Liver (tissue), 9 donors: Measurements from ENCODE around the gene OMA1. TPM values are rescaled to one million over a fixed set of nuclear protein-coding genes. Genes with fewer than 3 reads are reported as not detected.

Experiments
- DNase-seq: peaks from one replicate; pipeline ENCODE4 v3.0.0-alpha.2; 2017; ENCODE audit warnings: low spot score
- H3K27ac ChIP-seq, 2 donors: one replicate each; pipeline ENCODE4 v1.7.0; 2013; ENCODE audit warnings: inconsistent platforms in 2 of 2, low read length in 2 of 2, control low read depth in 1 of 2, low read depth in 1 of 2, mild to moderate bottlenecking in 1 of 2
- H3K27me3 ChIP-seq, 4 donors: one replicate each; pipeline versions ENCODE4 v1.6.1 to v1.7.0; 2013; ENCODE audit warnings: low read length in 3 of 4, inconsistent platforms in 1 of 4, mild to moderate bottlenecking in 1 of 4, moderate library complexity in 1 of 4; ENCODE audit not compliant: control insufficient read depth in 4 of 4, insufficient read depth in 4 of 4
- H3K36me3 ChIP-seq, 4 donors: one replicate each; pipeline versions ENCODE4 v1.6.1 to v1.7.0; 2013; ENCODE audit warnings: low read length in 3 of 4, mild to moderate bottlenecking in 3 of 4, low read depth in 1 of 4, moderate library complexity in 1 of 4; ENCODE audit not compliant: control insufficient read depth in 4 of 4, insufficient read depth in 3 of 4
- H3K4me1 ChIP-seq, 4 donors: one replicate each; pipeline versions ENCODE4 v1.6.1 to v1.7.0; 2013; ENCODE audit warnings: low read length in 3 of 4, mild to moderate bottlenecking in 3 of 4, moderate library complexity in 1 of 4; ENCODE audit not compliant: control insufficient read depth in 4 of 4, insufficient read depth in 4 of 4
- H3K4me3 ChIP-seq, 3 donors: one replicate each; pipeline versions ENCODE4 v1.6.1 to v1.7.0; 2013; ENCODE audit warnings: low read length in 3 of 3, control low read depth in 1 of 3, low read depth in 1 of 3, mild to moderate bottlenecking in 1 of 3
- H3K9ac ChIP-seq, 2 donors: one replicate each; pipeline ENCODE4 v1.7.0; 2013; ENCODE audit warnings: low read length in 2 of 2, mild to moderate bottlenecking in 2 of 2, moderate library complexity in 2 of 2, control low read depth in 1 of 2, low read depth in 1 of 2
- H3K9me3 ChIP-seq, 4 donors: one replicate each; pipeline versions ENCODE4 v1.6.1 to v1.7.0; 2013; ENCODE audit warnings: low read length in 3 of 4; ENCODE audit not compliant: control insufficient read depth in 4 of 4
- FOXA1 ChIP-seq: IDR thresholded peaks from 2 replicates; pipeline ENCODE4 v1.6.1; 2016; ENCODE audit warnings: antibody characterized with exemption
- GABPA ChIP-seq, 2 donors: IDR thresholded peaks in 1 of 2; conservative IDR thresholded peaks in 1 of 2; 2 replicates each; pipeline ENCODE4 v1.6.1; 2016; ENCODE audit warnings: antibody characterized with exemption in 2 of 2, mild to moderate bottlenecking in 1 of 2, moderate library complexity in 1 of 2
- HNF4G ChIP-seq: IDR thresholded peaks from 2 replicates; pipeline ENCODE4 v1.6.1; 2016; ENCODE audit warnings: antibody characterized with exemption
- JUND ChIP-seq, 2 donors: IDR thresholded peaks; 2 replicates each; pipeline ENCODE4 v1.6.1; 2016; ENCODE audit warnings: antibody characterized with exemption in 2 of 2
- RAD21 ChIP-seq, 2 donors: IDR thresholded peaks; 2 replicates each; pipeline ENCODE4 v1.6.1; 2016; ENCODE audit warnings: antibody characterized with exemption in 2 of 2, mild to moderate bottlenecking in 2 of 2
- RXRA ChIP-seq, 2 donors: IDR thresholded peaks; 2 replicates each; pipeline ENCODE4 v1.6.1; 2017 to 2018; ENCODE audit warnings: antibody characterized with exemption in 2 of 2, mild to moderate bottlenecking in 1 of 2
- SP1 ChIP-seq: IDR thresholded peaks from 2 replicates; pipeline ENCODE4 v1.6.1; 2018; ENCODE audit warnings: antibody characterized with exemption, mild to moderate bottlenecking
- TAF1 ChIP-seq: conservative IDR thresholded peaks from 2 replicates; pipeline ENCODE4 v1.6.1; 2016; ENCODE audit warnings: antibody characterized with exemption, mild to moderate bottlenecking
- WGBS: extraction: QIAGEN DNeasy Blood & Tissue Kit; methylation state at CpG from one replicate; pipeline ENCODE4 v1.1.7; 2013; 5-methylcytosine and 5-hydroxymethylcytosine counted together
- polyA plus RNA-seq, 2 donors: library from polyadenylated mRNA; stranded (reverse) in 1 of 2; unstranded in 1 of 2; fragments of 200-250 nt in 1 of 2; fragments of >200 nt in 1 of 2; fragmentation: Nextera tagmentation in 1 of 2; extraction: Ambion mirVana in 1 of 2; gene quantifications; one replicate each; pipeline versions ENCODE4 v1.2.1 to v1.2.3, GENCODE V29; 2013 to 2015
- total RNA-seq, 2 donors: library from RNA; depleted of rRNA; stranded (reverse); fragments of >200 nt; gene quantifications; one replicate each; pipeline ENCODE4 v1.2.3, GENCODE V29; 2014
- TF ChIP-seq, protein P1 (sequence below): fragments of 150-350 bp; IDR thresholded peaks from 2 replicates; pipeline ENCODE4 v1.5.1; 2017; ENCODE audit warnings: improper control_type of control experiment, low read depth, low read length; ENCODE audit not compliant: missing input control
- TF ChIP-seq, protein P2 (sequence below): IDR thresholded peaks from 2 replicates; pipeline ENCODE4 v1.6.1; 2016; ENCODE audit warnings: antibody characterized with exemption
- TF ChIP-seq, protein P3 (sequence below): IDR thresholded peaks from 2 replicates; pipeline ENCODE4 v1.6.1; 2016; ENCODE audit warnings: antibody characterized with exemption
- TF ChIP-seq, protein P4 (sequence below): IDR thresholded peaks from 2 replicates; pipeline ENCODE4 v1.6.1; 2016; ENCODE audit warnings: antibody characterized with exemption, mild to moderate bottlenecking
- donor health status: healthy.
- donor health status: healthy.
- donor health status: healthy.
- donor health status: healthy.
- donor health status: healthy.

The OMA1 gene
- total and polyA plus RNA-seq, 4 donors, result 9.1 to 31.0 (median 16.1) TPM

DNA sequence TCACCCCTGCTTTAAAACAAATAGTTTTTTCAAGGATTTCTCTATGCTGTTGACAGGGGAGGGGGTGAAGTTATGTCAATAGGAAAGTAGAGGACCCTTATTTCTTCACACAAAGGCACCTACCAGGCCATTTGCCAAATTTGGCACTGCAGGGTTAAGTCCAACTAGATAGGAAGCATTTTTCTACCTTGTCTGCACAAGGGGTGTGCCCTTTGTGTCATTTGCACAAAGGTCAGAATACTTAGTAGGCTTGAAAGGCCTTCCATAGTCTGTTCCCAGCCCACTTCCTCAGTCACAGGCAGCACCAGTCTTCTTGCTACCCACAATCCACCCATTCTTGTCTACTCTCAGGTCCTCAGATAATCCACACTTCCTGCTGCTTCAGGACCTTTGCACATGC is 23.6 kb upstream of the OMA1 start (continued):
- TF ChIP-seq, protein P1, sequence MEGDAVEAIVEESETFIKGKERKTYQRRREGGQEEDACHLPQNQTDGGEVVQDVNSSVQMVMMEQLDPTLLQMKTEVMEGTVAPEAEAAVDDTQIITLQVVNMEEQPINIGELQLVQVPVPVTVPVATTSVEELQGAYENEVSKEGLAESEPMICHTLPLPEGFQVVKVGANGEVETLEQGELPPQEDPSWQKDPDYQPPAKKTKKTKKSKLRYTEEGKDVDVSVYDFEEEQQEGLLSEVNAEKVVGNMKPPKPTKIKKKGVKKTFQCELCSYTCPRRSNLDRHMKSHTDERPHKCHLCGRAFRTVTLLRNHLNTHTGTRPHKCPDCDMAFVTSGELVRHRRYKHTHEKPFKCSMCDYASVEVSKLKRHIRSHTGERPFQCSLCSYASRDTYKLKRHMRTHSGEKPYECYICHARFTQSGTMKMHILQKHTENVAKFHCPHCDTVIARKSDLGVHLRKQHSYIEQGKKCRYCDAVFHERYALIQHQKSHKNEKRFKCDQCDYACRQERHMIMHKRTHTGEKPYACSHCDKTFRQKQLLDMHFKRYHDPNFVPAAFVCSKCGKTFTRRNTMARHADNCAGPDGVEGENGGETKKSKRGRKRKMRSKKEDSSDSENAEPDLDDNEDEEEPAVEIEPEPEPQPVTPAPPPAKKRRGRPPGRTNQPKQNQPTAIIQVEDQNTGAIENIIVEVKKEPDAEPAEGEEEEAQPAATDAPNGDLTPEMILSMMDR, result no peak
- TF ChIP-seq RAD21 (IDR thresholded peaks at IDR 0.05) (no peak), JUND (IDR thresholded peaks at IDR 0.05) (no peak), TAF1 (no peak)

DNA sequence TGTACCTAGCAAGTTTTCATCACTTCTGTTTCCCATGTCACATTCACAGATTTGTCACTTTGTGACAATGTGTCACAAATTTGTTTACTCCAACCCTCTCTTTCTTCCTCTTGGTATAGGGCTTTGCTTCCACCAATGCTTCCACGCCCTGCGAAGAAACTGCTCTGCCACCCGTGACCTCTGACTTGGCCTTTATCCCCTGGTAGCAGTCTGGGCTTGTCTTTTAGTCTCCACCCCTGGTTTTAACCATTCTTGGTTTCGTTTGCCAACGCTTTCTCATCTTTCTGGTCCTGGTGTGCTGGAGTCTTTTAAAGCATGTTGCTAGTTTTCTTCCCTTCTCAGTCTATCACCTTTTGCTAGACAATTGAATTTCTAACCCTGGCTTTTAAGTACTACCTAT is 22.4 kb upstream of the OMA1 start:
- Histone ChIP-seq H3K9me3 (no peaks in the 10 kb centered on the region), H3K4me1 (no peaks in the 10 kb centered on the region), H3K36me3 (no peaks in the 10 kb centered on the region), H3K27me3 (peaks cover 0 to 2% (median 0%) of the 10 kb centered on the region in 4 donors), H3K27ac (no peak overlapping the region), H3K9ac (no peak overlapping the region), H3K4me3 (no peak overlapping the region)
- TF ChIP-seq GABPA (IDR thresholded peaks at IDR 0.05 in 1 of 2, conservative IDR thresholded peaks at IDR 0.05 in 1 of 2), result no peak
- WGBS, result 77% methylated on average over 5 of the region's 5 CpGs
- DNase-seq, result no peak

DNA sequence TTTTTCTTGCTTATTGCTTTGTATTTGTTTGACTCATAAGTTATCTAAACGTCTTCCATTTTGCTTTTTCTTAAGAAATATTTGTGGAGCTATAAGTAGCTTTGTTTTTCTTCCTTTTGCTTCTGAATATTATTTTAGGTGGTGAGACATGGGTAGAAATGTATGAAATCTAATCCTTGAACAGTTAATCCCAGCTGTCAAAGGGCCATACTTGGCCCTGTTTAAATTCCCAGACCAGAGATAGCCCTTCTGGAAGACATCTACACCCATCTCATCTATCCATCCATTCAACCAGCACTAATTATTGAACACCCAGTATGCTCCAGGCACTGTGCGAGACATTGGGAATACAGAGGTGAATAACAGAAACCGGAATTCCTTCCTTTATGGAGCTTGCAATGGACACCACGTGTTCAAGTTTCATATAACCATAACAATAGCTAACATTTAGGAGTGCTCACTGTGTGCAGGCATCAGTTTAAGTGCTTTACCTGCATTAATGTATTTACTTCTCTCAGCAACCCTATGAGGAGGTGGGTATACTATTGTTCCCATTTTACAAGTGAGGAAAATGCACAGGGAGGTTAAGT is 21.8 kb upstream of the OMA1 start:
- DNase-seq, result no peak
- WGBS, result 70% methylated on average over 4 of the region's 4 CpGs
- TF ChIP-seq, protein P2, sequence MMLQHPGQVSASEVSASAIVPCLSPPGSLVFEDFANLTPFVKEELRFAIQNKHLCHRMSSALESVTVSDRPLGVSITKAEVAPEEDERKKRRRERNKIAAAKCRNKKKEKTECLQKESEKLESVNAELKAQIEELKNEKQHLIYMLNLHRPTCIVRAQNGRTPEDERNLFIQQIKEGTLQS, result no peak
- TF ChIP-seq, protein P3, sequence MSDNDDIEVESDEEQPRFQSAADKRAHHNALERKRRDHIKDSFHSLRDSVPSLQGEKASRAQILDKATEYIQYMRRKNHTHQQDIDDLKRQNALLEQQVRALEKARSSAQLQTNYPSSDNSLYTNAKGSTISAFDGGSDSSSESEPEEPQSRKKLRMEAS, result no peak
- TF ChIP-seq GABPA (IDR thresholded peaks at IDR 0.05 in 1 of 2, conservative IDR thresholded peaks at IDR 0.05 in 1 of 2) (no peak), HNF4G (no peak), TAF1 (no peak), RXRA (IDR thresholded peaks at IDR 0.05) (no peak), SP1 (no peak), FOXA1 (no peak), JUND (IDR thresholded peaks at IDR 0.05) (no peak)
- TF ChIP-seq, protein P1, result no peak
- TF ChIP-seq, protein P4, sequence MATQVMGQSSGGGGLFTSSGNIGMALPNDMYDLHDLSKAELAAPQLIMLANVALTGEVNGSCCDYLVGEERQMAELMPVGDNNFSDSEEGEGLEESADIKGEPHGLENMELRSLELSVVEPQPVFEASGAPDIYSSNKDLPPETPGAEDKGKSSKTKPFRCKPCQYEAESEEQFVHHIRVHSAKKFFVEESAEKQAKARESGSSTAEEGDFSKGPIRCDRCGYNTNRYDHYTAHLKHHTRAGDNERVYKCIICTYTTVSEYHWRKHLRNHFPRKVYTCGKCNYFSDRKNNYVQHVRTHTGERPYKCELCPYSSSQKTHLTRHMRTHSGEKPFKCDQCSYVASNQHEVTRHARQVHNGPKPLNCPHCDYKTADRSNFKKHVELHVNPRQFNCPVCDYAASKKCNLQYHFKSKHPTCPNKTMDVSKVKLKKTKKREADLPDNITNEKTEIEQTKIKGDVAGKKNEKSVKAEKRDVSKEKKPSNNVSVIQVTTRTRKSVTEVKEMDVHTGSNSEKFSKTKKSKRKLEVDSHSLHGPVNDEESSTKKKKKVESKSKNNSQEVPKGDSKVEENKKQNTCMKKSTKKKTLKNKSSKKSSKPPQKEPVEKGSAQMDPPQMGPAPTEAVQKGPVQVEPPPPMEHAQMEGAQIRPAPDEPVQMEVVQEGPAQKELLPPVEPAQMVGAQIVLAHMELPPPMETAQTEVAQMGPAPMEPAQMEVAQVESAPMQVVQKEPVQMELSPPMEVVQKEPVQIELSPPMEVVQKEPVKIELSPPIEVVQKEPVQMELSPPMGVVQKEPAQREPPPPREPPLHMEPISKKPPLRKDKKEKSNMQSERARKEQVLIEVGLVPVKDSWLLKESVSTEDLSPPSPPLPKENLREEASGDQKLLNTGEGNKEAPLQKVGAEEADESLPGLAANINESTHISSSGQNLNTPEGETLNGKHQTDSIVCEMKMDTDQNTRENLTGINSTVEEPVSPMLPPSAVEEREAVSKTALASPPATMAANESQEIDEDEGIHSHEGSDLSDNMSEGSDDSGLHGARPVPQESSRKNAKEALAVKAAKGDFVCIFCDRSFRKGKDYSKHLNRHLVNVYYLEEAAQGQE, result no peak
- Histone ChIP-seq H3K4me3 (no peak overlapping the region), H3K4me1 (no peaks in the 10 kb centered on the region), H3K9ac (no peak overlapping the region), H3K27me3 (peaks cover 0 to 2% (median 0%) of the 10 kb centered on the region in 4 donors), H3K27ac (no peak overlapping the region), H3K36me3 (no peaks in the 10 kb centered on the region), H3K9me3 (no peaks in the 10 kb centered on the region)
